ENCODE data around the gene DAW1. TPM values are rescaled to one million over a fixed set of nuclear protein-coding genes. Genes with fewer than 3 reads are reported as not detected.
A peak's percentile ranks its signal among the peaks of the same experiment; 100 is the strongest.

DAW1 gene
- total RNA-seq, 1 donor from 2014 or later = 0.86 TPM

GRCh38 chr2:227861011-227861410 is 10.4 kb upstream of the DAW1 start:
- Histone ChIP-seq H3K4me3 (ENCODE audit: insufficient read depth, low read depth, low read length) (no peak overlapping the region), H3K36me3 (ENCODE audit: insufficient read depth, low read length) (no peaks in the 10 kb centered on the region), H3K9ac (ENCODE audit: low read length) (no peak overlapping the region), H3K79me2 (ENCODE audit: insufficient read depth, low read length) (no peaks in the 10 kb centered on the region), H3K9me3 (ENCODE audit: insufficient read depth, low read depth, low read length) (no peaks in the 10 kb centered on the region), H3K4me1 (ENCODE audit: insufficient read depth, low read length) (peaks cover 17% of the 10 kb centered on the region), H2AFZ (ENCODE audit: low read depth, low read length) (no peak overlapping the region), H4K20me1 (ENCODE audit: insufficient read depth, low read length) (no peaks in the 10 kb centered on the region), H3K27ac (ENCODE audit: low read depth, low read length) (no peak overlapping the region), H3K27me3 (ENCODE audit: insufficient read depth, low read length) (no peaks in the 10 kb centered on the region), H3K4me2 (ENCODE audit: low read length) (no peak overlapping the region)
- peaks cover 22% of the 10 kb centered on the region for H3K4me1 Mint-ChIP-seq (ENCODE audit: low read depth, unreplicated experiment)
- no peak for FAIRE-seq
- H3K9me3 Mint-ChIP-seq (ENCODE audit: unreplicated experiment) = no peaks in the 10 kb centered on the region
- no peak for DNase-seq (ENCODE audit: low read depth)
- no peaks in the 10 kb centered on the region for H3K36me3 Mint-ChIP-seq (ENCODE audit: low read depth, unreplicated experiment)
- TF ChIP-seq CTCF (IDR thresholded peaks at IDR 0.05; ENCODE audit: insufficient read depth, low read depth, low read length) (no peak), EZH2 (IDR thresholded peaks at IDR 0.05; ENCODE audit: insufficient read depth, low read length) (no peak)
- H3K27me3 Mint-ChIP-seq (ENCODE audit: low read depth, unreplicated experiment) = no peaks in the 10 kb centered on the region
- H3K27ac Mint-ChIP-seq (ENCODE audit: unreplicated experiment) = no peak overlapping the region
- H3K4me3 Mint-ChIP-seq (ENCODE audit: unreplicated experiment) = no peak overlapping the region

DNA sequence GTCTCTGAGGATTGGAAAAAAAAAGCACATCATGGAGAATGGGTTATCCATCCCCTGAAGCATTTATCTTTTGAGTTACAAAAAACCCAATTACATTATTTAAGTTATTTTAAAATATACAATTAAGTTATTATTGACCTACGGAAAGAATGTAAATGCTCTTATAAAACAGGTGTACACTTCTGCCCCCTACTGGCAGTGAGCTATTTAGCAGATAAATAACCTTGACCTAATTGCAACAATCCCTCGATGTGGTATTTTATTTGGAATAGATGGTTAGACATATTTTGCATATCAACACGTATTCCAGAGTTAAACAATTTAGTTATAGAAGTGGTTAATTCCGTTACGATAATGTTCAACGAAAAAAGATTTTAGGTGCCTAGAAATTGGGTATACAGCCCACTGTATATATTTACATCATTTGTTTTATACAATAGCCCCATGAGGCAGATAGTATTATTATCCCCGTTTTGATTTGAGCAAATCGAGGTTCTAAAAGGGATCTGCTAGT is 9.1 kb upstream of the DAW1 start:
- H3K4me3 Mint-ChIP-seq (ENCODE audit: unreplicated experiment) = no peak overlapping the region
- H3K9ac ChIP-seq (ENCODE audit: low read length) = no peak overlapping the region
- no peaks in the 10 kb centered on the region for H4K20me1 ChIP-seq (ENCODE audit: insufficient read depth, low read length)
- H3K27ac ChIP-seq (ENCODE audit: low read depth, low read length) = peak overlapping the region; percentile 73
- H2AFZ ChIP-seq (ENCODE audit: low read depth, low read length) = peak overlapping the region; percentile 42
- H3K36me3 Mint-ChIP-seq (ENCODE audit: low read depth, unreplicated experiment) = no peaks in the 10 kb centered on the region
- TF ChIP-seq EZH2 (IDR thresholded peaks at IDR 0.05; ENCODE audit: insufficient read depth, low read length) = no peak
- TF ChIP-seq CTCF (IDR thresholded peaks at IDR 0.05; ENCODE audit: insufficient read depth, low read depth, low read length) = peak; percentile 61
- H3K9me3 ChIP-seq (ENCODE audit: insufficient read depth, low read depth, low read length) = no peaks in the 10 kb centered on the region
- no peaks in the 10 kb centered on the region for H3K36me3 ChIP-seq (ENCODE audit: insufficient read depth, low read length)
- no peaks in the 10 kb centered on the region for H3K27me3 ChIP-seq (ENCODE audit: insufficient read depth, low read length)
- no peak overlapping the region for H3K4me3 ChIP-seq (ENCODE audit: insufficient read depth, low read depth, low read length)
- peaks cover 22% of the 10 kb centered on the region for H3K4me1 Mint-ChIP-seq (ENCODE audit: low read depth, unreplicated experiment)
- no peaks in the 10 kb centered on the region for H3K27me3 Mint-ChIP-seq (ENCODE audit: low read depth, unreplicated experiment)
- no peaks in the 10 kb centered on the region for H3K79me2 ChIP-seq (ENCODE audit: insufficient read depth, low read length)
- peak overlapping the region; percentile 94 for H3K27ac Mint-ChIP-seq (ENCODE audit: unreplicated experiment)
- H3K9me3 Mint-ChIP-seq (ENCODE audit: unreplicated experiment) = no peaks in the 10 kb centered on the region
- DNase-seq (ENCODE audit: low read depth) (no peak), FAIRE-seq (no peak)
- peaks cover 17% of the 10 kb centered on the region for H3K4me1 ChIP-seq (ENCODE audit: insufficient read depth, low read length)
- H3K4me2 ChIP-seq (ENCODE audit: low read length) = peak overlapping the region; percentile 64

DNA sequence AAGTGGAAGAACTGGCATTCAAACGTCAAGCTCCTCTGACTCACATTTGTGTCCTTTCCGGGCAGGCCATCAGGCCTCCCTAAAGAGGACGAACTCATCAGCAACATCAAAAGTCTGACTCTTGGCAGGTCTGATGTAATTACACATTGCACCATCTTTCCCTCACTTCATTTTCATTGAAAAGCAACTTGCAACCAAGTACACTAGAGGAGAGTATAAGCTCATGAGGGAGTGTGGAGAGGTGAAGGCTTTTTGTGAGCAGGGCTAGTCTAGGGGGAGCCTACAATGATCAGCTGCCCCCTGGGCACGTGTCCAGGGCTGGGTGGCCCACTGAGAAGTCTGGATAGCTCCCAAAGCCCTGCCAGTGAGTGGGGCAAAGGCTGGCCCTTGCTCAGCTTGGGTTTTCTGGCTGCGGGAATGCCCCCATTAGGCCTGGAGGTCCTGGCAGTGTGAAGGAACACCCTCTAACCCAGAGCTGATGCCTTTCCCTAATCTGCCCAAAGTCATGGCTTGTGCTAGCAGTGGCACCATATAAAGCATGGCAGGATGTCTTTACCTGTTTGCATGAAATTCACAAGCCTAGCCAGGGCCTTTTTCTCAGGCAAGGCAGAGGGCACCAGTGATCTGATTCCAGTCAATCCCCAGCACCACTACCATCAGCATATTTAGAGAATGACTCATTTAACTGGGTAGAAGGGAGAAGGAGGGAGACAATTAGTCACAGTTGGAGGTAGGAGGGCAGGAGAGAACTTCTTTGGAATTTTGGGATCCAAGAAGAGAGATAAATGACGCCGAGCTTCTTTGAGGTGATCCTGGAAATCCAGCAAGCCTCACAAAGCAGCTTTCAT is 8.5 kb upstream of the DAW1 start:
- H3K36me3 ChIP-seq (ENCODE audit: insufficient read depth, low read length) = no peaks in the 10 kb centered on the region
- no peaks in the 10 kb centered on the region for H3K79me2 ChIP-seq (ENCODE audit: insufficient read depth, low read length)
- Mint-ChIP-seq H3K4me1 (ENCODE audit: low read depth, unreplicated experiment) (peaks cover 22% of the 10 kb centered on the region), H3K4me3 (ENCODE audit: unreplicated experiment) (peak overlapping the region; percentile 30), H3K27me3 (ENCODE audit: low read depth, unreplicated experiment) (no peaks in the 10 kb centered on the region), H3K36me3 (ENCODE audit: low read depth, unreplicated experiment) (no peaks in the 10 kb centered on the region), H3K27ac (ENCODE audit: unreplicated experiment) (peak overlapping the region; percentile 94), H3K9me3 (ENCODE audit: unreplicated experiment) (no peaks in the 10 kb centered on the region)
- H2AFZ ChIP-seq (ENCODE audit: low read depth, low read length) = peak overlapping the region; percentile 42
- H3K27me3 ChIP-seq (ENCODE audit: insufficient read depth, low read length) = no peaks in the 10 kb centered on the region
- no peak for TF ChIP-seq CTCF (IDR thresholded peaks at IDR 0.05; ENCODE audit: insufficient read depth, low read depth, low read length)
- TF ChIP-seq EZH2 (IDR thresholded peaks at IDR 0.05; ENCODE audit: insufficient read depth, low read length) = no peak
- H4K20me1 ChIP-seq (ENCODE audit: insufficient read depth, low read length) = no peaks in the 10 kb centered on the region
- peak overlapping the region; percentile 64 for H3K4me2 ChIP-seq (ENCODE audit: low read length)
- peak overlapping the region; percentile 40 for H3K9ac ChIP-seq (ENCODE audit: low read length)
- FAIRE-seq (peak; percentile 76), DNase-seq (ENCODE audit: low read depth) (peak; percentile 85)
- peak overlapping the region; percentile 13 for H3K4me3 ChIP-seq (ENCODE audit: insufficient read depth, low read depth, low read length)
- peaks cover 17% of the 10 kb centered on the region for H3K4me1 ChIP-seq (ENCODE audit: insufficient read depth, low read length)
- H3K9me3 ChIP-seq (ENCODE audit: insufficient read depth, low read depth, low read length) = no peaks in the 10 kb centered on the region
- peak overlapping the region; percentile 73 for H3K27ac ChIP-seq (ENCODE audit: low read depth, low read length)
